Activated CD4-positive, alpha-beta memory T cell treated with anti-CD3 and anti-CD28 coated beads, Interleukin-2, amount 10 ng/mL, durations not matched to agents 7 days and 5 days (primary cell): ENCODE measurements around the gene JPT1. TPM values are rescaled to one million over a fixed set of nuclear protein-coding genes. Genes with fewer than 3 reads are reported as not detected.

Experiments used
- CTCF ChIA-PET: fragments of 350-600 bp; sonication (Branson Sonifier 250); formaldehyde crosslinking; loops from one replicate; lab custom pipeline; 2021; ENCODE audit warnings: antibody characterized with exemption, inconsistent platforms; lab: Charles Lee
- POLR2A ChIA-PET: fragments of 350-600 bp; sonication (Branson Sonifier 250); formaldehyde crosslinking; loops from one replicate; lab custom pipeline; 2021; ENCODE audit warnings: antibody characterized with exemption; lab: Charles Lee
- DNase-seq: peaks from one replicate; pipeline ENCODE4 v3.0.0-alpha.2; 2020
- H3K27ac Mint-ChIP-seq: one replicate; pipeline ENCODE4 v1.8.0; 2021; ENCODE audit warnings: mild to moderate bottlenecking, mixed read lengths
- H3K27me3 Mint-ChIP-seq: one replicate; pipeline ENCODE4 v1.8.0; 2021; ENCODE audit warnings: mixed read lengths
- H3K36me3 Mint-ChIP-seq: one replicate; pipeline ENCODE4 v1.8.0; 2021; ENCODE audit warnings: low read depth, mixed read lengths
- H3K4me1 Mint-ChIP-seq: one replicate; pipeline ENCODE4 v1.8.0; 2021; ENCODE audit warnings: mixed read lengths
- H3K4me3 Mint-ChIP-seq: one replicate; pipeline ENCODE4 v1.8.0; 2021; ENCODE audit warnings: mild to moderate bottlenecking, mixed read lengths
- H3K9me3 Mint-ChIP-seq: one replicate; pipeline ENCODE4 v1.8.0; 2021; ENCODE audit warnings: mixed read lengths
- total RNA-seq, 2 experiments: library from RNA; stranded (reverse); gene quantifications; one replicate each; pipeline ENCODE4 v1.2.3, GENCODE V29; 2021

The JPT1 gene
- total RNA-seq, 2 experiments from 2014 or later: 305 to 329 TPM

GRCh38 chr17:75110234-75110937 lies 43.9 kb downstream of the JPT1 start:
- Mint-ChIP-seq H3K4me1 (peaks cover 47% of the 10 kb centered on the region), H3K4me3 (peak overlapping the region; percentile 84), H3K36me3 (peaks cover 22% of the 10 kb centered on the region), H3K27ac (peak overlapping the region; percentile 65), H3K9me3 (no peaks in the 10 kb centered on the region), H3K27me3 (no peaks in the 10 kb centered on the region)
- ChIA-PET CTCF (interaction anchor here (0.5 to 9.0 kb wide), 13 partner anchors 15 to 375 kb away, joined by 3 to 158 read pairs (median 6); partner anchors contain the start of genes MIF4GD and NT5C), POLR2A (interaction anchor here (0.6 to 2.9 kb wide), 26 partner anchors 9 to 179 kb away, joined by 3 to 11 read pairs (median 4); partner anchors contain the start of genes CDR2L, JPT1, MRPL58 and NUP85)
- DNase-seq: no peak

- ChIA-PET CTCF (interaction anchor here (1.0 to 9.0 kb wide), 7 partner anchors 21 to 148 kb away, joined by 3 to 158 read pairs (median 15); partner anchors contain the start of gene NT5C), POLR2A (interaction anchor here (0.7 to 2.9 kb wide), 24 partner anchors 8 to 180 kb away, joined by 3 to 11 read pairs (median 3); partner anchors contain the start of genes CDR2L, JPT1, MRPL58 and SLC16A5)
- Mint-ChIP-seq H3K36me3 (peaks cover 18% of the 10 kb centered on the region), H3K27me3 (no peaks in the 10 kb centered on the region), H3K27ac (peak within 1 kb of the TSS; percentile 79), H3K4me1 (peaks cover 41% of the 10 kb centered on the region), H3K9me3 (no peaks in the 10 kb centered on the region), H3K4me3 (peak within 1 kb of the TSS; percentile 84)
- peak; percentile 92 for DNase-seq
Observed at GRCh38 chr17:75109407-75110233, 44.7 kb downstream of the JPT1 start, which contains the start of gene ARMC7. TSS of gene ARMC7 (plus strand) at chr17:75109969. CDS start at chr17:75110289, 320 bp downstream.

DNA sequence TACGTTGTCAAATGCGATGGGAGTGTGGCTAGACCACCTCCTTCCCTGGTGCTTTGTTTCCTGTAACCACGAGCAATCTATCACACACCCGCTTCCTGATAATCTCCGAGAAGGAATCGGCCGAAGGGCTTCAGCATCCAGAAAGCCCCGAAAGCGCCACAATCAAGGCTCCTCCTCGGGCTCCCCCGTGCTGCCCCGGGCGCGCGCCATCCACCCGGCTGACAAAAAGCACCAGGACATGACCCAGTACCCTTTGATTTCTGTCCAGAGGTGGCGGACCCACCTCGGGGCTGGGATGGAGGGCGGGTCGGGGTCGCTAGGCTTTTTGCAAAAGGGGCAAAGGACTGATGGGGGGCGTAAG lies 45.3 kb downstream of the JPT1 start:
- DNase-seq: no peak
- Mint-ChIP-seq H3K4me3 (peak overlapping the region; percentile 84), H3K9me3 (no peaks in the 10 kb centered on the region), H3K27me3 (no peaks in the 10 kb centered on the region), H3K4me1 (peaks cover 35% of the 10 kb centered on the region), H3K27ac (no peak overlapping the region), H3K36me3 (peaks cover 13% of the 10 kb centered on the region)
- ChIA-PET POLR2A (interaction anchor here (0.7 to 2.9 kb wide), 17 partner anchors 8 to 147 kb away, joined by 3 to 11 read pairs (median 3); partner anchors contain the start of genes JPT1, MRPL58, SLC16A5 and SUMO2), CTCF (interaction anchor here (2.1 to 3.9 kb wide), 4 partner anchors 22 to 148 kb away, joined by 11 to 23 read pairs (median 16); partner anchors contain the start of gene NT5C)

DNA sequence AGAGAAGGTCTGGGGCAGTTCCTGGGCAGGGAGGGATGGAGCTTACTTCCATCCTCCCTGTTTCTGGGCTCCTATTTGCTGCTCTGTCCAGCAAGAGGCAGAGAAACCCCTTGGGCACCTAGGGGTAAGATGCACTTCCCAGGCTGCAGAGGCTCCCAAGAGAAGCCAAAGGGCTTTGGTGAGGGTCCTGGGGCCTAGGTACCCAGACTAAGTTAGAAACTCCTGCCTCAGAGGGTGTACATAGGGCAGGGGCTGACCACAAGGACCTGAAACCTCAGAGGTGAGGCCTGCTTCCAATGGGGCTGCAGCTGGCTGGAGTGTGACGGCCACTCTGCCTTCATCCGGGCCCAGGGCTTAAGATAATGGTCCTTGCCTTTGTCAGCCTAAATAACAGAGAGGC lies 46.1 kb downstream of the JPT1 start:
- H3K27me3 Mint-ChIP-seq: no peaks in the 10 kb centered on the region
- ChIA-PET CTCF (interaction anchor here (0.9 to 1.0 kb wide), 2 partner anchors 94 to 147 kb away, joined by 3 to 5 read pairs; no protein-coding TSS in a partner anchor), POLR2A (interaction anchor here (0.7 kb wide), 1 partner anchor 286 kb away, joined by 3 read pairs; no protein-coding TSS in a partner anchor)
- peaks cover 29% of the 10 kb centered on the region for H3K4me1 Mint-ChIP-seq
- no peak for DNase-seq
- H3K9me3 Mint-ChIP-seq: no peaks in the 10 kb centered on the region
- H3K4me3 Mint-ChIP-seq: peak overlapping the region; percentile 84
- H3K36me3 Mint-ChIP-seq: peaks cover 11% of the 10 kb centered on the region
- H3K27ac Mint-ChIP-seq: no peak overlapping the region

GRCh38 chr17:75105126-75106080 lies 48.9 kb downstream of the JPT1 start:
- H3K36me3 Mint-ChIP-seq: no peaks in the 10 kb centered on the region
- H3K27me3 Mint-ChIP-seq: no peaks in the 10 kb centered on the region
- no peak overlapping the region for H3K4me3 Mint-ChIP-seq
- no peaks in the 10 kb centered on the region for H3K9me3 Mint-ChIP-seq
- ChIA-PET CTCF (interaction anchor here (0.6 to 4.0 kb wide), 14 partner anchors 9 to 199 kb away, joined by 3 to 26 read pairs (median 4); partner anchors contain the start of genes MIF4GD, MRPL58 and SLC16A5), POLR2A (interaction anchor here (1.0 to 2.2 kb wide), 3 partner anchors 9 to 92 kb away, joined by 3 to 10 read pairs (median 6); partner anchors contain the start of genes ATP5PD and KCTD2)
- peaks cover 15% of the 10 kb centered on the region for H3K4me1 Mint-ChIP-seq
- peak; percentile 41 for DNase-seq
- H3K27ac Mint-ChIP-seq: no peak overlapping the region

DNA sequence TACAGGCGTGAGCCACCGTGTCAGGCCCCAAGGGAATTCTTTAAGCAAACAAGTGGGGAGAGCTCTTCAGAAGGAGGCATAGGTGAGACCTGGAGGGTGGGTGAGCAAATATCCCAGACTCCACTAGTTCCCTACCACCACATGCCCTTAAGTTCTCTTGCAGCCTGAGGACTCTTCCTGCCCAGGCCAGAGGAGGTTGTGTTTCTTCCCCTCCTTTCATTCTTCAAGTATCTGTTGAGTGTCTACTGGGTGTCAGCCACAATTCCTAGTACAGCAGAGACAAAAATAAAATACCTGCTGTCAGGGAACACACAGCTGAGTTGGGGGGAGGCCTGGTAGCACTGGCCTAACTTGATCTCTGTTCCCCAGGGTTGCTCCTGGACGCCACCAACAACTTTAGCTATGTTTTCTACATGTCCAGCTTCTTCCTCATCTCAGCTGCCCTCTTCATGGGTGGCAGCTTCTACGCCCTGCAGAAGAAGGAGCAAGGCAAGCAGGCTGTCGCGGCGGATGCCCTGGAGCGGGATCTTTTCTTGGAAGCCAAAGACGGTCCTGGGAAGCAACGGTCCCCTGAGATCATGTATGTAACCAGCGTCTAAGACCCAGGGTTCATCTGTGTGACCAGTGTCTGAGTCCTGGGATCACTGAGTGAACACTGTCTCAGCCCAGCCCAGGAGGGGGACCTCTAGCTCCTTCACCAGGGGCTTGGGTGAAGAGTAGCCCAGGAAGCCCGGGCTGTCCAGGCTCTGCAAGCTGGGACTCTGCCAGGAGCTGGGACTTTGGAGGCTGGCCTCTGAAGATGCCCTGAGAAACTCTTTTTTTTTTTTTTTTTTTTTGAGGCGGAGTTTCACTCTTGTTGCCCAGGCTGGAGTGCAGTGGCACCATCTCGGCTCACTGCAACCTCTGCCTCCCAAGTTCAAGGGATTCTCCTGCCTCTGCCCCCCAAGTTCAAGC lies 50.4 kb downstream of the JPT1 start:
- Mint-ChIP-seq H3K27me3 (no peaks in the 10 kb centered on the region), H3K27ac (no peak overlapping the region), H3K4me1 (peaks cover 11% of the 10 kb centered on the region), H3K36me3 (no peaks in the 10 kb centered on the region), H3K4me3 (no peak overlapping the region), H3K9me3 (no peaks in the 10 kb centered on the region)
- ChIA-PET POLR2A (interaction anchor here (2.2 kb wide), 1 partner anchor 10 kb away, joined by 10 read pairs; no protein-coding TSS in a partner anchor), CTCF (interaction anchor here (0.6 to 4.0 kb wide), 10 partner anchors 8 to 167 kb away, joined by 3 to 26 read pairs (median 4); partner anchors contain the start of genes MIF4GD and MRPL58)
- DNase-seq: no peak

GRCh38 chr17:75102385-75102821 lies 51.9 kb downstream of the JPT1 start:
- no peak for DNase-seq
- Mint-ChIP-seq H3K4me1 (peaks cover 4% of the 10 kb centered on the region), H3K36me3 (no peaks in the 10 kb centered on the region), H3K9me3 (no peaks in the 10 kb centered on the region), H3K4me3 (no peak overlapping the region), H3K27ac (no peak overlapping the region), H3K27me3 (no peaks in the 10 kb centered on the region)
- POLR2A ChIA-PET: interaction anchor here (0.6 to 2.0 kb wide), 2 partner anchors 7 to 36 kb away, joined by 3 to 7 read pairs; partner anchors contain the start of gene ARMC7
- CTCF ChIA-PET: interaction anchor here (1.1 to 2.1 kb wide), 3 partner anchors 12 to 141 kb away, joined by 3 to 7 read pairs (median 3); no protein-coding TSS in a partner anchor

GRCh38 chr17:75099881-75100595 lies 54.3 kb downstream of the JPT1 start:
- ChIA-PET CTCF (no interaction called here), POLR2A (interaction anchor here (1.2 kb wide), 1 partner anchor 26 kb away, joined by 3 read pairs; no protein-coding TSS in a partner anchor)
- H3K27ac Mint-ChIP-seq: no peak overlapping the region
- peaks cover 4% of the 10 kb centered on the region for H3K4me1 Mint-ChIP-seq
- no peaks in the 10 kb centered on the region for H3K36me3 Mint-ChIP-seq
- no peaks in the 10 kb centered on the region for H3K27me3 Mint-ChIP-seq
- no peak overlapping the region for H3K4me3 Mint-ChIP-seq
- H3K9me3 Mint-ChIP-seq: no peaks in the 10 kb centered on the region
- no peak for DNase-seq

DNA sequence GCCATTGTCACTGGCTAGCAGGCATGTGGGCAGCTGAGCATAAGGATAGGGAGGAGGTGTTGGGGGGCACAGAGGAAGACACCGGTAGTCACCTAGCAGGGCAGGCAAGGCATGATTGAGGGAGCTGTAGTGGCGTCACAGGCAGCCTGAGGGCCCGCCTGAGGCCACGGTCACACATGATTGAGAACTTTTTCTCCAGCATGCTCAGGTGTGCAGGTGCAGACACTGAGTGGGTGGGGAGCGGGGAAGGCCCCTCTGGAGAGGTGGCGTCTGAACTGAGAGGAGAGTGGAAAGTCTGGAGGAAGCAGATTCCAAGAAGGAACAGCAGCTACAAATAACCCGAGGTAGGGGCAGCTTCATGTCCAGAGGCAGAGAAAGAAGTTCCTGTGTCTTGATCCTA lies 55.5 kb downstream of the JPT1 start:
- no peak for DNase-seq
- ChIA-PET POLR2A (interaction anchor here (0.9 to 1.2 kb wide), 4 partner anchors 11 to 39 kb away, joined by 3 read pairs; partner anchors contain the start of genes ARMC7 and SLC16A5), CTCF (interaction anchor here (0.9 kb wide), 1 partner anchor 224 kb away, joined by 4 read pairs; no protein-coding TSS in a partner anchor)
- no peaks in the 10 kb centered on the region for H3K9me3 Mint-ChIP-seq
- no peak overlapping the region for H3K4me3 Mint-ChIP-seq
- H3K27me3 Mint-ChIP-seq: no peaks in the 10 kb centered on the region
- H3K27ac Mint-ChIP-seq: no peak overlapping the region
- peaks cover 4% of the 10 kb centered on the region for H3K4me1 Mint-ChIP-seq
- H3K36me3 Mint-ChIP-seq: no peaks in the 10 kb centered on the region

DNA sequence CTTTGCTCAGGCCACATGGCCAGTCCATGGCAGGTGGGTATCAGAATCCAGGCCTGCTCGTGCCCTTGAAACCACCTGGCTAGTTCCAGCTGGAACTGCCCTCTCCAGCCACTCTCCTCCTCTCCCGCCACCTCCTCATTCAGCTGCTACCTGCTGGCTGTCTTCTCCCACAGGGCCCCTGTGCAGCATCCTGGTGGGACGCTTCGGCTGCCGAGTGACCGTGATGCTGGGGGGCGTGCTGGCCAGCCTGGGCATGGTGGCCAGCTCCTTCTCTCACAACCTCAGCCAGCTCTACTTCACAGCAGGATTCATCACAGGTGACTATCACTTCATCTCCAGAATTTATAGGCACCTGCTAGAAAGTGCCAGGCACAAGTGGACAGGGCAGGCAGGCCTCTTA lies 56.4 kb downstream of the JPT1 start:
- Mint-ChIP-seq H3K4me1 (peaks cover 4% of the 10 kb centered on the region), H3K36me3 (no peaks in the 10 kb centered on the region), H3K9me3 (no peaks in the 10 kb centered on the region), H3K4me3 (no peak overlapping the region), H3K27me3 (no peaks in the 10 kb centered on the region), H3K27ac (no peak overlapping the region)
- ChIA-PET CTCF (interaction anchor here (0.6 kb wide), 1 partner anchor 34 kb away, joined by 3 read pairs; the partner anchor contains the start of gene NT5C), POLR2A (interaction anchor here (1.0 kb wide), 1 partner anchor 12 kb away, joined by 3 read pairs; the partner anchor contains the start of gene ARMC7)
- no peak for DNase-seq
